Breast epithelium (tissue), 3 donors: ENCODE measurements around the gene LRP3.

Source experiments
- POLR2A ChIP-seq: fragments of 450-650 bp; IDR thresholded peaks from one replicate; pipeline ENCODE4 v1.6.1; 2016; ENCODE audit warnings: antibody characterized with exemption, mild to moderate bottlenecking, moderate library complexity
- POLR2AphosphoS5 ChIP-seq, 3 donors: sonication (generic); formaldehyde crosslinking; IDR thresholded peaks; one replicate each; pipeline ENCODE4 v1.6.1; 2017; ENCODE audit warnings: antibody characterized with exemption in 3 of 3
- TF ChIP-seq, protein P1 (sequence below), 3 donors: fragments of 450-650 bp; IDR thresholded peaks; one replicate each; pipeline ENCODE4 v1.5.1; 2016 to 2017; ENCODE audit warnings: antibody characterized with exemption in 3 of 3, mild to moderate bottlenecking in 3 of 3, moderate library complexity in 3 of 3

DNA sequence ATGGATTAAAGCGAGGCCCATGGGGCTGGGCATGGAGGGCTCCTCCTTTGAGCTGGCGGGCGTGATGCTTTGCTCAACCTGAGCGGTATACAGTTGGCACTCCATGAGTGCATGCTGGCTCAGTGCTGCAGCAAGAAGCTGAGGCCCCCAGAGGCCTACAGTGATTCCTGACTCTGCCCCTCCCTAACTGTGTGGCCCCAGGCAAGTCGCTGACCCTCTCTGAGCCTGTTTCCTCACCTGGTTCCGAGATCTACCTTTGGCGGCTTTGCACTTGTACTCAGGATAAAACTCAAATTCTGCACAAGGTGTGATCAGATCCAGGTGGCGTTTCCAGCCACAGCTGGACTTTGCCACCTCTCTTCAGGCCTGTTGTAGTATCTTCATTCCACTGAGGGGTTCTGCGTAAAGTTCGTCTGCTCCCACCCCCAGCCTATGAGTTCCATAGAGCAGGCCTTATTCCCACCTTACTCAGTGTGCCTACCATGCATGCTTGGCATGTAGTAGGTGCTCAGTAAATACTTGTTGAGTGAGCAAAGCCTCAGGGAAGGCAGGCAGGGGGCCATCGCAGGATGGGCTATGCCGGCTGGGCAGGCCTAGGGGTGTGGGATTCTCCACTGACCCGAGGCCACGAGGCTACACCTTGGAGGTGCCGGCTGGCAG lies 7.9 kb downstream of the LRP3 start:
- TF ChIP-seq, protein P1, sequence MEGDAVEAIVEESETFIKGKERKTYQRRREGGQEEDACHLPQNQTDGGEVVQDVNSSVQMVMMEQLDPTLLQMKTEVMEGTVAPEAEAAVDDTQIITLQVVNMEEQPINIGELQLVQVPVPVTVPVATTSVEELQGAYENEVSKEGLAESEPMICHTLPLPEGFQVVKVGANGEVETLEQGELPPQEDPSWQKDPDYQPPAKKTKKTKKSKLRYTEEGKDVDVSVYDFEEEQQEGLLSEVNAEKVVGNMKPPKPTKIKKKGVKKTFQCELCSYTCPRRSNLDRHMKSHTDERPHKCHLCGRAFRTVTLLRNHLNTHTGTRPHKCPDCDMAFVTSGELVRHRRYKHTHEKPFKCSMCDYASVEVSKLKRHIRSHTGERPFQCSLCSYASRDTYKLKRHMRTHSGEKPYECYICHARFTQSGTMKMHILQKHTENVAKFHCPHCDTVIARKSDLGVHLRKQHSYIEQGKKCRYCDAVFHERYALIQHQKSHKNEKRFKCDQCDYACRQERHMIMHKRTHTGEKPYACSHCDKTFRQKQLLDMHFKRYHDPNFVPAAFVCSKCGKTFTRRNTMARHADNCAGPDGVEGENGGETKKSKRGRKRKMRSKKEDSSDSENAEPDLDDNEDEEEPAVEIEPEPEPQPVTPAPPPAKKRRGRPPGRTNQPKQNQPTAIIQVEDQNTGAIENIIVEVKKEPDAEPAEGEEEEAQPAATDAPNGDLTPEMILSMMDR (IDR thresholded peaks at IDR 0.05) = no peak
- TF ChIP-seq POLR2A (no peak), POLR2AphosphoS5 (IDR thresholded peaks at IDR 0.05) (no peak)
